Measurements from ENCODE around the gene PSMD14.

PSMD14 gene

DNA sequence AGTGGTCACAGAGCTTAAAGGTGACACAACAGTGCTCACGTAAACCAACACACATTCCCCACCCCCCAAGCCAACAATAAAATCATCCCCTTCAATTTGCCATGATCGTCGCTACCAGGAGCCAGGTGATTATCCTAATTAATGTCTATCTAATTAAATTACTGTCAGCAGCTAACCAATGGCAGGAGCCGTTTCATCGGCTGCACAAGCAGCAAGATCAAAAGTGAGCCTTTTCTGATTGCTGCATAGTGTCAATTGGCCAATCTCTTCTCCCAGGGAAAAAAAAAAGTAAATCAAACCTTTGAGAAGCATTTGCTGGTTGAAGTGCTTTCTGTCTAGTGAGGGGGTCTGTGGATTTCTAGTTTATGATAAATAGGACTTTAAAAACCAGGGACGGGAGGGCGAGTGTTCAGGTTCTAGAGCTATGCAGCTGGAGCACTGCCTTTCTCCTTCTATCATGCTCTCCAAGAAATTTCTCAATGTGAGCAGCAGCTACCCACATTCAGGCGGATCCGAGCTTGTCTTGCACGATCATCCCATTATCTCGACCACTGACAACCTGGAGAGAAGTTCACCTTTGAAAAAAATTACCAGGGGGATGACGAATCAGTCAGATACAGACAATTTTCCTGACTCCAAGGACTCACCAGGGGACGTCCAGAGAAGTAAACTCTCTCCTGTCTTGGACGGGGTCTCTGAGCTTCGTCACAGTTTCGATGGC, 107.9 kb downstream of the PSMD14 start, which contains the start of gene TBR1:
Gene TBR1, plus strand, starts transcription at position 311 of the 721 bp plus-strand sequence. Its CDS starts 114 bp downstream, at position 425.
- no peak for DNase-seq (ENCODE audit: low read depth in 2 of 2)
- H3K4me3 ChIP-seq (replicated peaks in 1 of 2; ENCODE audit: low read depth in 2 of 2, low read length in 2 of 2): no peak within 1 kb of the TSS
- no peak for TF ChIP-seq CTCF (IDR thresholded peaks at IDR 0.05; ENCODE audit: low read depth, low read length)

GRCh38 chr2:161416708-161417437, 108.6 kb downstream of the PSMD14 start:
- no peak for TF ChIP-seq CTCF (IDR thresholded peaks at IDR 0.05; ENCODE audit: low read depth, low read length)
- H3K4me3 ChIP-seq (replicated peaks in 1 of 2; ENCODE audit: low read depth in 2 of 2, low read length in 2 of 2): no peak overlapping the region
- no peak for DNase-seq (ENCODE audit: low read depth in 2 of 2)

- TF ChIP-seq CTCF (IDR thresholded peaks at IDR 0.05; ENCODE audit: low read depth, low read length): no peak
- no peak overlapping the region for H3K4me3 ChIP-seq (replicated peaks in 1 of 2; ENCODE audit: low read depth in 2 of 2, low read length in 2 of 2)
- no peak for DNase-seq (ENCODE audit: low read depth in 2 of 2)
Measured at GRCh38 chr2:161417438-161418274, 109.4 kb downstream of the PSMD14 start.

DNA sequence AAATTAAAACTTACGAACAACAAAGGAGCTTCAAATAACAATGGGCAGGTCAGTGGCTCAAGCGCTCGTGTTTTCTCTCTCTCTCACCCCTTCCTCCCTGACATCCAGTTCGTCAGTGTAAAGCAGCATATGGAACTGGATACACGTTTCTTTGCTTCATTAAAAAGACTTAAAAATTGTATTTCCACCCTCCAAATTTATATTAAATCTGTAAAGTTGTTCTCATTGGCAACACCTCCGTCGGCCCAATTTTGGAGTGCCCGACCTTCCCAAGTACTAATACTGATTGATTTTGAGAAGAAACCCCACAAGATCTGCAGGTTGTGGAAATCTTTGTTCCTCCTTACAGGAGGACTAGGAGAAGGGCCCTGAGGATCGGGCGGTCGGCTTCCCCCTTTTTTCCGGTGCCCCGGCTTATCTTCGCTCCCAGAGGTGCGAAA, 110.1 kb downstream of the PSMD14 start:
- no peak overlapping the region for H3K4me3 ChIP-seq (replicated peaks in 1 of 2; ENCODE audit: low read depth in 2 of 2, low read length in 2 of 2)
- no peak for TF ChIP-seq CTCF (IDR thresholded peaks at IDR 0.05; ENCODE audit: low read depth, low read length)
- no peak for DNase-seq (ENCODE audit: low read depth in 2 of 2)

GRCh38 chr2:161418715-161419637, 110.8 kb downstream of the PSMD14 start:
- no peak for DNase-seq (ENCODE audit: low read depth in 2 of 2)
- no peak overlapping the region for H3K4me3 ChIP-seq (replicated peaks in 1 of 2; ENCODE audit: low read depth in 2 of 2, low read length in 2 of 2)
- no peak for TF ChIP-seq CTCF (IDR thresholded peaks at IDR 0.05; ENCODE audit: low read depth, low read length)
